Neural progenitor cell (in vitro differentiated cells): ENCODE data around the gene PDLIM5. TPM values are rescaled to one million over a fixed set of nuclear protein-coding genes. Genes with fewer than 3 reads are reported as not detected.

Source experiments
- DNase-seq: peaks from one replicate; pipeline ENCODE4 v3.0.0-alpha.2; 2016; ENCODE audit warnings: low spot score
- H2AFZ ChIP-seq: fragments of 200-600 bp; sonication (generic); replicated peaks from 2 replicates; pipeline ENCODE4 v1.6.1; 2016; ENCODE audit warnings: antibody characterized with exemption
- H3F3A ChIP-seq: fragments of 200-600 bp; sonication (generic); 2 replicates; pipeline ENCODE4 v1.6.1; 2016; ENCODE audit warnings: antibody characterized with exemption, low read depth
- H3K27ac ChIP-seq: fragments of 200-600 bp; sonication (generic); 2 replicates; pipeline ENCODE4 v1.5.1; 2016; ENCODE audit warnings: mild to moderate bottlenecking
- H3K27me3 ChIP-seq: fragments of 200-600 bp; sonication (generic); 2 replicates; pipeline ENCODE4 v1.6.1; 2016; ENCODE audit warnings: mild to moderate bottlenecking, moderate library complexity
- H3K36me3 ChIP-seq: fragments of 200-600 bp; sonication (generic); 2 replicates; pipeline ENCODE4 v1.5.1; 2016
- H3K4me1 ChIP-seq: fragments of 200-600 bp; sonication (generic); 2 replicates; pipeline ENCODE4 v1.6.1; 2016; ENCODE audit warnings: mixed run types
- H3K4me2 ChIP-seq: fragments of 200-600 bp; sonication (generic); 2 replicates; pipeline ENCODE4 v1.6.1; 2016
- H3K4me3 ChIP-seq: fragments of 200-600 bp; sonication (generic); 2 replicates; pipeline ENCODE4 v1.5.1; 2016
- H3K79me2 ChIP-seq: fragments of 200-600 bp; sonication (generic); 2 replicates; pipeline ENCODE4 v1.6.1; 2016; ENCODE audit warnings: low read depth
- H3K9ac ChIP-seq: fragments of 200-600 bp; sonication (generic); 2 replicates; pipeline ENCODE4 v1.6.1; 2016
- H3K9me3 ChIP-seq: fragments of 200-600 bp; sonication (generic); 2 replicates; pipeline ENCODE4 v1.5.1; 2016; ENCODE audit warnings: low read depth
- H4K20me1 ChIP-seq: fragments of 200-600 bp; sonication (generic); 2 replicates; pipeline ENCODE4 v1.6.1; 2016; ENCODE audit warnings: low read depth
- H3K27ac Mint-ChIP-seq: 3 replicates; pipeline ENCODE4 v1.8.0; 2021; ENCODE audit warnings: mixed read lengths
- H3K27me3 Mint-ChIP-seq: 2 replicates; pipeline ENCODE4 v1.8.0; 2022; ENCODE audit warnings: low read depth, mild to moderate bottlenecking, inconsistent platforms, moderate library complexity, mixed read lengths; ENCODE audit not compliant: insufficient read depth
- H3K36me3 Mint-ChIP-seq: 3 replicates; pipeline ENCODE4 v1.8.0; 2021; ENCODE audit warnings: mixed read lengths
- H3K4me1 Mint-ChIP-seq: 3 replicates; pipeline ENCODE4 v1.8.0; 2021; ENCODE audit warnings: mixed read lengths
- H3K4me3 Mint-ChIP-seq: 3 replicates; pipeline ENCODE4 v1.8.0; 2021; ENCODE audit warnings: mild to moderate bottlenecking, moderate library complexity, mixed read lengths
- H3K9me3 Mint-ChIP-seq: 3 replicates; pipeline ENCODE4 v1.8.0; 2020; ENCODE audit warnings: mixed read lengths
- EZH2 ChIP-seq: fragments of 200-600 bp; sonication (generic); IDR thresholded peaks from 2 replicates; pipeline ENCODE4 v1.6.1; 2017; ENCODE audit warnings: antibody characterized with exemption, mild to moderate bottlenecking, moderate library complexity
- EZH2phosphoT487 ChIP-seq: fragments of 200-600 bp; sonication (generic); IDR thresholded peaks from 2 replicates; pipeline ENCODE4 v1.6.1; 2017; ENCODE audit warnings: antibody characterized with exemption
- total RNA-seq: library from RNA; depleted of rRNA; stranded (reverse); fragments of >200 nt; gene quantifications from 2 replicates; pipeline ENCODE4 v1.2.3, GENCODE V29; 2015; ENCODE audit warnings: low replicate concordance
- TF ChIP-seq, protein P1 (sequence below): fragments of 200-600 bp; sonication (generic); IDR thresholded peaks from 2 replicates; pipeline ENCODE4 v1.5.1; 2017; ENCODE audit warnings: antibody characterized with exemption, mild to moderate bottlenecking

PDLIM5 gene
- total RNA-seq, 1 donor from 2014 or later = 68.4 TPM

GRCh38 chr4:94416335-94416734 is 35.4 kb upstream of the PDLIM5 start:
- H3K27me3 ChIP-seq = no peaks in the 10 kb centered on the region
- DNase-seq = no peak
- Mint-ChIP-seq H3K36me3 (peaks cover 3% of the 10 kb centered on the region), H3K27ac (no peak overlapping the region), H3K27me3 (no peaks in the 10 kb centered on the region), H3K9me3 (peaks cover 9% of the 10 kb centered on the region), H3K4me1 (peaks cover 3% of the 10 kb centered on the region), H3K4me3 (no peak overlapping the region)
- H3K4me2 ChIP-seq = no peak overlapping the region
- TF ChIP-seq EZH2phosphoT487 = no peak
- no peak for TF ChIP-seq EZH2
- TF ChIP-seq, protein P1, sequence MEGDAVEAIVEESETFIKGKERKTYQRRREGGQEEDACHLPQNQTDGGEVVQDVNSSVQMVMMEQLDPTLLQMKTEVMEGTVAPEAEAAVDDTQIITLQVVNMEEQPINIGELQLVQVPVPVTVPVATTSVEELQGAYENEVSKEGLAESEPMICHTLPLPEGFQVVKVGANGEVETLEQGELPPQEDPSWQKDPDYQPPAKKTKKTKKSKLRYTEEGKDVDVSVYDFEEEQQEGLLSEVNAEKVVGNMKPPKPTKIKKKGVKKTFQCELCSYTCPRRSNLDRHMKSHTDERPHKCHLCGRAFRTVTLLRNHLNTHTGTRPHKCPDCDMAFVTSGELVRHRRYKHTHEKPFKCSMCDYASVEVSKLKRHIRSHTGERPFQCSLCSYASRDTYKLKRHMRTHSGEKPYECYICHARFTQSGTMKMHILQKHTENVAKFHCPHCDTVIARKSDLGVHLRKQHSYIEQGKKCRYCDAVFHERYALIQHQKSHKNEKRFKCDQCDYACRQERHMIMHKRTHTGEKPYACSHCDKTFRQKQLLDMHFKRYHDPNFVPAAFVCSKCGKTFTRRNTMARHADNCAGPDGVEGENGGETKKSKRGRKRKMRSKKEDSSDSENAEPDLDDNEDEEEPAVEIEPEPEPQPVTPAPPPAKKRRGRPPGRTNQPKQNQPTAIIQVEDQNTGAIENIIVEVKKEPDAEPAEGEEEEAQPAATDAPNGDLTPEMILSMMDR = no peak
- H3K79me2 ChIP-seq = no peaks in the 10 kb centered on the region
- H3K4me1 ChIP-seq = peaks cover 9% of the 10 kb centered on the region
- H2AFZ ChIP-seq = no peak overlapping the region
- no peak overlapping the region for H3K9ac ChIP-seq
- no peak overlapping the region for H3K27ac ChIP-seq
- no peaks in the 10 kb centered on the region for H3F3A ChIP-seq
- no peaks in the 10 kb centered on the region for H4K20me1 ChIP-seq
- no peaks in the 10 kb centered on the region for H3K36me3 ChIP-seq
- no peak overlapping the region for H3K4me3 ChIP-seq
- no peaks in the 10 kb centered on the region for H3K9me3 ChIP-seq

DNA sequence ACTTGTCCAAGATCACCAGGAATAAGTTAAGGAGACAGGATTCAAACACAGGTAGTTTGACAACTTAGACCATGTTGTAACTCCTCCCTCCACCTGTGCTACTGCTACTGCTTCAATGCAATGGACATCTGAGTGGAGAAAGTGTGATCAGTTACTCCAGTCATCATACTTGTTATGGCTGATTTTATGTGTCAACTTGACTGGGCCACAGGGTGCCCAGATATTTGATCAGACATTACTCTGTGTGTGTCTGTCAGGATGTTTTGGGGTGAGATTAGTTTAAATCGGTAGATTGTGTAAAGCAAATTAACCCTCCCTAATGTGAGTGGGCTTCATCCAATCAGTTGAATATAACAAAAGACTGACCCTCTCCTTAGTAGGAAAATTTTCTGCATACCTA is 34.8 kb upstream of the PDLIM5 start:
- no peaks in the 10 kb centered on the region for H3K27me3 Mint-ChIP-seq

GRCh38 chr4:94419549-94419948 is 32.2 kb upstream of the PDLIM5 start:
- TF ChIP-seq EZH2phosphoT487 = no peak
- TF ChIP-seq EZH2 = no peak
- TF ChIP-seq, protein P1 = no peak
- Mint-ChIP-seq H3K4me3 (no peak overlapping the region), H3K27me3 (peaks cover 3% of the 10 kb centered on the region), H3K27ac (no peak overlapping the region), H3K36me3 (peaks cover 4% of the 10 kb centered on the region), H3K9me3 (peaks cover 22% of the 10 kb centered on the region), H3K4me1 (no peaks in the 10 kb centered on the region)
- H3K4me2 ChIP-seq = no peak overlapping the region
- no peaks in the 10 kb centered on the region for H4K20me1 ChIP-seq
- no peaks in the 10 kb centered on the region for H3K36me3 ChIP-seq
- H3K27me3 ChIP-seq = no peaks in the 10 kb centered on the region
- DNase-seq = no peak
- H3K9me3 ChIP-seq = no peaks in the 10 kb centered on the region
- peak overlapping the region; percentile 11 for H2AFZ ChIP-seq
- H3F3A ChIP-seq = no peaks in the 10 kb centered on the region
- no peak overlapping the region for H3K27ac ChIP-seq
- no peaks in the 10 kb centered on the region for H3K79me2 ChIP-seq
- no peak overlapping the region for H3K9ac ChIP-seq
- H3K4me1 ChIP-seq = peaks cover 9% of the 10 kb centered on the region
- H3K4me3 ChIP-seq = no peak overlapping the region

More for the DNA sequence above, 34.8 kb upstream of the PDLIM5 start:
- no peaks in the 10 kb centered on the region for H3K27me3 ChIP-seq
- no peaks in the 10 kb centered on the region for H4K20me1 ChIP-seq
- Mint-ChIP-seq H3K4me3 (no peak overlapping the region), H3K9me3 (peaks cover 9% of the 10 kb centered on the region), H3K36me3 (peaks cover 3% of the 10 kb centered on the region), H3K4me1 (peaks cover 3% of the 10 kb centered on the region), H3K27ac (no peak overlapping the region)
- H3K4me3 ChIP-seq = no peak overlapping the region
- peaks cover 9% of the 10 kb centered on the region for H3K4me1 ChIP-seq
- no peak for DNase-seq
- no peaks in the 10 kb centered on the region for H3K36me3 ChIP-seq
- no peak overlapping the region for H2AFZ ChIP-seq
- TF ChIP-seq EZH2phosphoT487 = no peak
- TF ChIP-seq, protein P1 = no peak
- TF ChIP-seq EZH2 = no peak
- no peak overlapping the region for H3K27ac ChIP-seq
- no peaks in the 10 kb centered on the region for H3K9me3 ChIP-seq
- no peaks in the 10 kb centered on the region for H3F3A ChIP-seq
- no peak overlapping the region for H3K4me2 ChIP-seq
- H3K79me2 ChIP-seq = no peaks in the 10 kb centered on the region
- H3K9ac ChIP-seq = no peak overlapping the region
